HL-60 (cell line): ENCODE data around the gene NAP1L4.

Experiments used
- DNase-seq, 2 experiments: peaks; one replicate each; pipeline ENCODE4 v3.0.0-alpha.2; 2010 to 2020; ENCODE audit warnings: low read depth in 1 of 2, low spot score in 1 of 2
- H3K27ac ChIP-seq: fragments of 250-450 bp; sonication (Bioruptor Pico); replicated peaks from 2 replicates; pipeline ENCODE4 v1.5.1; 2020; ENCODE audit warnings: mild to moderate bottlenecking, moderate library complexity
- H3K27me3 ChIP-seq: fragments of 250-450 bp; sonication (Bioruptor Pico); 2 replicates; pipeline ENCODE4 v1.5.1; 2021; ENCODE audit warnings: mild to moderate bottlenecking, moderate library complexity; ENCODE audit not compliant: insufficient read depth, poor library complexity, severe bottlenecking
- H3K4me3 ChIP-seq: replicated peaks from 2 replicates; pipeline ENCODE4 v1.5.1; 2011; ENCODE audit warnings: mild to moderate bottlenecking, control low read depth, low read length; ENCODE audit not compliant: insufficient read depth
- CTCF ChIP-seq: IDR thresholded peaks from one replicate; pipeline ENCODE4 v1.5.1; 2011; ENCODE audit warnings: low read length, control low read depth, inconsistent platforms; ENCODE audit not compliant: insufficient read depth
- GABPA ChIP-seq: IDR thresholded peaks from 2 replicates; pipeline ENCODE4 v1.6.1; 2012; ENCODE audit warnings: low read depth
- POLR2AphosphoS5 ChIP-seq: IDR thresholded peaks from 2 replicates; pipeline ENCODE4 v1.6.1; 2012; ENCODE audit warnings: low read depth
- REST ChIP-seq: IDR thresholded peaks from 2 replicates; pipeline ENCODE4 v1.6.1; 2012; ENCODE audit warnings: low read depth; ENCODE audit not compliant: insufficient replicate concordance
- SPI1 ChIP-seq: IDR thresholded peaks from 2 replicates; pipeline ENCODE4 v1.6.1; 2012; ENCODE audit warnings: low read depth, mild to moderate bottlenecking, borderline replicate concordance

Gene NAP1L4

GRCh38 chr11:2944530-2944929 lies 47.6 kb downstream of the NAP1L4 start:
- no peak for TF ChIP-seq GABPA
- TF ChIP-seq REST: no peak
- no peak for TF ChIP-seq SPI1
- TF ChIP-seq CTCF: no peak
- no peak; the same call in 1 of the 2 replicates for TF ChIP-seq POLR2AphosphoS5
- Histone ChIP-seq H3K27ac (no peak overlapping the region), H3K27me3 (no peaks in the 10 kb centered on the region), H3K4me3 (no peak overlapping the region)
- no peak for DNase-seq

GRCh38 chr11:2943711-2944118 lies 48.4 kb downstream of the NAP1L4 start:
- DNase-seq: no peak
- H3K4me3 ChIP-seq: no peak overlapping the region
- H3K27me3 ChIP-seq: no peaks in the 10 kb centered on the region
- no peak for TF ChIP-seq SPI1
- TF ChIP-seq CTCF: no peak
- TF ChIP-seq POLR2AphosphoS5: peak; percentile 77
- TF ChIP-seq REST: no peak
- TF ChIP-seq GABPA: no peak
- H3K27ac ChIP-seq: no peak overlapping the region

- Histone ChIP-seq H3K4me3 (no peak overlapping the region), H3K27ac (no peak overlapping the region), H3K27me3 (no peaks in the 10 kb centered on the region)
- DNase-seq: no peak
- no peak for TF ChIP-seq SPI1
- TF ChIP-seq GABPA: no peak
- TF ChIP-seq REST: no peak
- TF ChIP-seq POLR2AphosphoS5: no peak
- TF ChIP-seq CTCF: no peak
Measured at GRCh38 chr11:2942872-2943710, 49.0 kb downstream of the NAP1L4 start.
